ENCODE data around the gene COL16A1. TPM values are rescaled to one million over a fixed set of nuclear protein-coding genes. Genes with fewer than 3 reads are reported as not detected.

The COL16A1 gene
- total RNA-seq, 1 donor from 2014 or later = 53.5 TPM

- no peak for DNase-seq (ENCODE audit: extremely low spot score, unreplicated experiment)
- H3K36me3 Mint-ChIP-seq = no peaks in the 10 kb centered on the region
- H3K4me1 Mint-ChIP-seq (ENCODE audit: unreplicated experiment) = peaks cover 30% of the 10 kb centered on the region
- H3K4me3 Mint-ChIP-seq = peak overlapping the region; percentile 93
- peak; percentile 44 for TF ChIP-seq CTCF (conservative IDR thresholded peaks at IDR 0.05)
- H3K9me3 Mint-ChIP-seq = no peaks in the 10 kb centered on the region
- peaks cover 43% of the 10 kb centered on the region for H3K27me3 Mint-ChIP-seq
- no peak overlapping the region for H3K27ac Mint-ChIP-seq
Observed at GRCh38 chr1:31715873-31716220, 12.0 kb upstream of the COL16A1 start.

GRCh38 chr1:31715087-31715872, 11.5 kb upstream of the COL16A1 start:
- peaks cover 30% of the 10 kb centered on the region for H3K4me1 Mint-ChIP-seq (ENCODE audit: unreplicated experiment)
- H3K4me3 Mint-ChIP-seq = peak overlapping the region; percentile 93
- H3K27ac Mint-ChIP-seq = peak overlapping the region; percentile 86
- DNase-seq (ENCODE audit: extremely low spot score, unreplicated experiment) = peak; percentile 85
- H3K27me3 Mint-ChIP-seq = peaks cover 43% of the 10 kb centered on the region
- H3K36me3 Mint-ChIP-seq = no peaks in the 10 kb centered on the region
- peak; percentile 88 for TF ChIP-seq CTCF (conservative IDR thresholded peaks at IDR 0.05)
- no peaks in the 10 kb centered on the region for H3K9me3 Mint-ChIP-seq

- Mint-ChIP-seq H3K27ac (no peak overlapping the region), H3K4me3 (peak overlapping the region; percentile 80), H3K4me1 (ENCODE audit: unreplicated experiment) (peaks cover 30% of the 10 kb centered on the region), H3K9me3 (no peaks in the 10 kb centered on the region), H3K36me3 (no peaks in the 10 kb centered on the region), H3K27me3 (peaks cover 43% of the 10 kb centered on the region)
- no peak for DNase-seq (ENCODE audit: extremely low spot score, unreplicated experiment)
- peak; percentile 54 for TF ChIP-seq CTCF (conservative IDR thresholded peaks at IDR 0.05)
Observed at GRCh38 chr1:31714442-31715086, 10.7 kb upstream of the COL16A1 start.

GRCh38 chr1:31712630-31713029, 8.8 kb upstream of the COL16A1 start:
- peak overlapping the region; percentile 67 for H3K27ac Mint-ChIP-seq
- H3K4me1 Mint-ChIP-seq (ENCODE audit: unreplicated experiment) = peaks cover 43% of the 10 kb centered on the region
- H3K4me3 Mint-ChIP-seq = peak overlapping the region; percentile 23
- H3K27me3 Mint-ChIP-seq = peaks cover 44% of the 10 kb centered on the region
- no peaks in the 10 kb centered on the region for H3K9me3 Mint-ChIP-seq
- no peak for TF ChIP-seq CTCF (conservative IDR thresholded peaks at IDR 0.05)
- H3K36me3 Mint-ChIP-seq = no peaks in the 10 kb centered on the region
- DNase-seq (ENCODE audit: extremely low spot score, unreplicated experiment) = no peak

- DNase-seq (ENCODE audit: extremely low spot score, unreplicated experiment) = no peak
- H3K9me3 Mint-ChIP-seq = no peaks in the 10 kb centered on the region
- H3K4me1 Mint-ChIP-seq (ENCODE audit: unreplicated experiment) = peaks cover 46% of the 10 kb centered on the region
- peaks cover 38% of the 10 kb centered on the region for H3K27me3 Mint-ChIP-seq
- TF ChIP-seq CTCF (conservative IDR thresholded peaks at IDR 0.05) = no peak
- peak overlapping the region; percentile 67 for H3K27ac Mint-ChIP-seq
- H3K36me3 Mint-ChIP-seq = no peaks in the 10 kb centered on the region
- peak overlapping the region; percentile 38 for H3K4me3 Mint-ChIP-seq
Observed at GRCh38 chr1:31712068-31712467, 8.3 kb upstream of the COL16A1 start.
